Suprapubic skin (tissue), 4 donors: ENCODE measurements around the gene C2orf68. TPM values are rescaled to one million over a fixed set of nuclear protein-coding genes. Genes with fewer than 3 reads are reported as not detected.

Experiments used
- DNase-seq, 2 donors: peaks; one replicate each; pipeline ENCODE4 v3.0.0-alpha.2; 2019; ENCODE audit warnings: low spot score in 2 of 2
- H3K27ac ChIP-seq: fragments of 200-600 bp; sonication (generic); one replicate; pipeline ENCODE4 v1.5.1; 2019
- H3K27me3 ChIP-seq: fragments of 200-600 bp; sonication (generic); one replicate; pipeline ENCODE4 v1.5.1; 2019
- H3K36me3 ChIP-seq: fragments of 200-600 bp; sonication (generic); one replicate; pipeline ENCODE4 v1.5.1; 2019
- H3K4me1 ChIP-seq: fragments of 200-600 bp; sonication (generic); one replicate; pipeline ENCODE4 v1.5.1; 2019
- H3K4me3 ChIP-seq: fragments of 200-600 bp; sonication (generic); one replicate; pipeline ENCODE4 v1.5.1; 2019; ENCODE audit warnings: mild to moderate bottlenecking
- H3K9me3 ChIP-seq: fragments of 200-600 bp; sonication (generic); one replicate; pipeline ENCODE4 v1.5.1; 2019
- CTCF ChIP-seq, 2 donors: fragments of 200-600 bp in 1 of 2; fragments of 450-650 bp in 1 of 2; sonication (generic) in 1 of 2; IDR thresholded peaks; one replicate each; pipeline ENCODE4 v1.5.1; 2016 to 2019; ENCODE audit warnings: antibody characterized with exemption in 2 of 2, mild to moderate bottlenecking in 1 of 2, moderate library complexity in 1 of 2
- EP300 ChIP-seq: sonication (generic); formaldehyde crosslinking; IDR thresholded peaks from one replicate; pipeline ENCODE4 v1.6.1; 2017; ENCODE audit warnings: antibody characterized with exemption
- POLR2A ChIP-seq, 2 donors: fragments of 450-650 bp; IDR thresholded peaks; one replicate each; pipeline ENCODE4 v1.6.1; 2017; ENCODE audit warnings: antibody characterized with exemption in 2 of 2, mild to moderate bottlenecking in 2 of 2, moderate library complexity in 2 of 2
- POLR2AphosphoS5 ChIP-seq, 3 donors: sonication (generic); formaldehyde crosslinking; IDR thresholded peaks; one replicate each; pipeline ENCODE4 v1.6.1; 2017; ENCODE audit warnings: antibody characterized with exemption in 3 of 3
- WGBS: methylation state at CpG from one replicate; pipeline ENCODE4 v1.1.5; 2018; 5-methylcytosine and 5-hydroxymethylcytosine counted together
- total RNA-seq, 4 donors: library from RNA; depleted of rRNA; stranded (reverse); fragments of >200 nt; gene quantifications; one replicate each; pipeline ENCODE4 v1.1.0, GENCODE V29; 2016

Gene C2orf68
- total RNA-seq, 4 donors from 2014 or later: 15.8 to 28.1 (median 18.3) TPM

DNA sequence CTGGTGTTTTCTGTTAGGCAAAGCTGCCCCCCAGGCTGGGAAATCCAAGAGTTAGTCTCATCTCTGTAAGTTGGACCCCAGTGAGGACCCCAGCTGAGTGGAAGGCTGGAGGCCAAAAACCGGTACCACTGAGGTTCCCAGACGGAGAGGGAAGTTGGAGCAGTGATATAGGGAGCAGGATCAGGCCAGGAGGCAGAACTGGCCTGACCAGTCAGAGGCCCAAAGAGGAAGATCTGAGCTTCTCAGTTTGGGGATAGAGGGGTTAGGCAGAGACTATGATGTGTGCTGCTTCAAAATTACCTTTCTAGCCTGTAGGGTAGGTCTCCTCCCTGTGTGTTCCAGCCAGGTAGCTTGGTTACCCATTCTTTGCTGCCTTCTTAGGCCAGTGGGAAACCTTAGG is 20.9 kb downstream of the C2orf68 start:
- WGBS: 86% methylated on average over 2 of the region's 2 CpGs
- no peaks in the 10 kb centered on the region for H3K27me3 ChIP-seq
- no peaks in the 10 kb centered on the region for H3K36me3 ChIP-seq
- no peak for TF ChIP-seq POLR2AphosphoS5 (IDR thresholded peaks at IDR 0.05)
- TF ChIP-seq POLR2A (IDR thresholded peaks at IDR 0.05): no peak
- TF ChIP-seq CTCF (IDR thresholded peaks at IDR 0.05): no peak
- TF ChIP-seq EP300: no peak
- no peak overlapping the region for H3K4me3 ChIP-seq
- H3K27ac ChIP-seq: peak overlapping the region; percentile 84
- DNase-seq: no peak
- no peaks in the 10 kb centered on the region for H3K9me3 ChIP-seq
- peaks cover 70% of the 10 kb centered on the region for H3K4me1 ChIP-seq

DNA sequence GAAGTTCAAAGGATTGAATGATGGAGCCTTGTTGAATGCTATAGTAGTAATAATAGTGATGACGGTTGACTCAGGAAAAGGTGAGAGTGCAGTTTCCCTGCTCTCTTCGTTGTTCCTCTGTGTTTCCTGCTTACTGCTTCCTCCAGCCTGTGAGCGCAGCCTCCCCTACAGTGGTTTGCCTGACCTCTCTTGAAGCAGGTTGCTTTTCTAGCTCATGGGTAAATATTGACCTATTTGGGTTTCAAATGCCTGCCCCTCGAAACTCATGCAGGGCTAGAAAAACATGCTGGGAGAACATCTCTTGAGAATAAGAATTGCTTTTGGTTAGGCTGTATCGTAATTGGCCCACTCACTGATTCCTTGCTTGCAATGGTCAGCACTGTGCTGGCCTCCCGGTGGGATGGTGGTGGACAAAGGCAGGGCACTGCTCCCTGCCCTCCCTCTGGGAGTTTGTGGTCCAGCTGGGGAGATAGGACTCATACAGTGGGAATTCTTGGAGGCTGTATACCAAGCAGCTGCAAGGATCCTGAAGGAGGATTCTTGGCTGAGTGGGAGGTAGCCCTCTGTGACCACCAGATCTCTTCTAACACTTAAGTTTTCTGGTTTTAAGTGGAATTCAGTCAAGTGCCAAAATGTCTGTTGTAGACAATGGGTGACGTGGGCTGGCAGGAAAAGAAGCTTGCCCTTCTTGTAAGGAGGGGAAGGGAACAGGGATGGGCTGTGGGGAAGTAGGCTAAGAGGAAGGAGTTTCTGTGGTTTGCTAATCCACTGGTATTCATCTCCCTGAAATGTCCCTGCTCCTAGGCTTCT is 21.7 kb downstream of the C2orf68 start:
- H3K27ac ChIP-seq: peak overlapping the region; percentile 84
- TF ChIP-seq POLR2AphosphoS5 (IDR thresholded peaks at IDR 0.05) (peak in 1 of 3 donors; percentile 15), POLR2A (IDR thresholded peaks at IDR 0.05) (no peak)
- no peaks in the 10 kb centered on the region for H3K36me3 ChIP-seq
- H3K4me1 ChIP-seq: peaks cover 77% of the 10 kb centered on the region
- no peak overlapping the region for H3K4me3 ChIP-seq
- no peaks in the 10 kb centered on the region for H3K9me3 ChIP-seq
- no peak for DNase-seq
- 54% methylated on average over 7 of the region's 7 CpGs for WGBS
- H3K27me3 ChIP-seq: no peaks in the 10 kb centered on the region

DNA sequence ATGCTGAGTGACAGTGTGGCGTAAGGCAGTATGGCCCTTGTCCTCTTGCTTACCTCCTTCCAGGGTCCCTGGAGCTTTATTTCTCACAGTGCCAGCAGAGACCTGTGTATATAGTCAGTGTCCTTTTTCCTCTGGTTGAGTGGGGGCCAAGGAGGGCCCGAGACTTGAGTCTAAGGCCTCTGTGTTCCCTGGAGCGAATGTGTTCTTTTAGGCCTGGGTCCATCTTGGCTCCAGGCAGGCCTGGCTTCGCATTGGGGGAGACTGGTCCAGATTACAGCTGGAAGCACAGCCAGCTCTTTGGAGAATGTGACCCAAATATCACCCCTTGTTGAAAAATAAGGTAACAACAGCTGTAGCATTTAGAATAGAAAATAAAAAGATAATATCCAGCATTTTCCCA is 22.7 kb downstream of the C2orf68 start:
- peak overlapping the region; percentile 84 for H3K27ac ChIP-seq
- H3K4me1 ChIP-seq: peaks cover 78% of the 10 kb centered on the region
- H3K27me3 ChIP-seq: no peaks in the 10 kb centered on the region
- TF ChIP-seq POLR2A (IDR thresholded peaks at IDR 0.05) (no peak), CTCF (IDR thresholded peaks at IDR 0.05) (no peak), EP300 (no peak), POLR2AphosphoS5 (IDR thresholded peaks at IDR 0.05) (no peak)
- DNase-seq: no peak
- H3K4me3 ChIP-seq: no peak overlapping the region
- no peaks in the 10 kb centered on the region for H3K36me3 ChIP-seq
- 67% methylated on average over 4 of the region's 4 CpGs for WGBS
- H3K9me3 ChIP-seq: no peaks in the 10 kb centered on the region

- WGBS: 79% methylated on average over 4 of the region's 4 CpGs
- no peak overlapping the region for H3K4me3 ChIP-seq
- peak overlapping the region; percentile 84 for H3K27ac ChIP-seq
- TF ChIP-seq POLR2A (IDR thresholded peaks at IDR 0.05): no peak
- no peak for TF ChIP-seq CTCF (IDR thresholded peaks at IDR 0.05)
- no peak for TF ChIP-seq POLR2AphosphoS5 (IDR thresholded peaks at IDR 0.05)
- TF ChIP-seq EP300: no peak
- no peaks in the 10 kb centered on the region for H3K9me3 ChIP-seq
- H3K4me1 ChIP-seq: peaks cover 83% of the 10 kb centered on the region
- H3K27me3 ChIP-seq: no peaks in the 10 kb centered on the region
- H3K36me3 ChIP-seq: no peaks in the 10 kb centered on the region
- DNase-seq: no peak
Measured at GRCh38 chr2:85588645-85589044, 23.2 kb downstream of the C2orf68 start.

GRCh38 chr2:85588236-85588635 is 23.6 kb downstream of the C2orf68 start:
- no peaks in the 10 kb centered on the region for H3K36me3 ChIP-seq
- peaks cover 84% of the 10 kb centered on the region for H3K4me1 ChIP-seq
- H3K9me3 ChIP-seq: no peaks in the 10 kb centered on the region
- no peak for TF ChIP-seq POLR2A (IDR thresholded peaks at IDR 0.05)
- TF ChIP-seq EP300: no peak
- TF ChIP-seq CTCF (IDR thresholded peaks at IDR 0.05): no peak
- TF ChIP-seq POLR2AphosphoS5 (IDR thresholded peaks at IDR 0.05): no peak
- no peak overlapping the region for H3K4me3 ChIP-seq
- no peaks in the 10 kb centered on the region for H3K27me3 ChIP-seq
- 84% methylated on average over 4 of the region's 4 CpGs for WGBS
- DNase-seq: no peak
- peak overlapping the region; percentile 84 for H3K27ac ChIP-seq
